ENCODE data around the gene PHAF1.
A peak's percentile ranks its signal among the peaks of the same experiment; 100 is the strongest.

The PHAF1 gene

GRCh38 chr16:67177743-67178699, 68.3 kb downstream of the PHAF1 start:
- peaks cover 0 to 12% (median 6%) of the 10 kb centered on the region in 3 donors for H3K36me3 ChIP-seq
- H3K27me3 ChIP-seq = no peaks in the 10 kb centered on the region
- H3K4me3 ChIP-seq = peak overlapping the region; percentile 38 to 59
- peak; percentile 42 to 85 for DNase-seq
- no peak for TF ChIP-seq CTCF (IDR thresholded peaks at IDR 0.05)
- H3K9me3 ChIP-seq = no peaks in the 10 kb centered on the region
- peaks cover 7 to 44% (median 39%) of the 10 kb centered on the region in 4 donors for H3K4me1 ChIP-seq
- intact Hi-C loops (cut with DNase I; ENCODE audit: low total_unique reads) = no loop called here
- peak overlapping the region; percentile 50 to 54 for H3K27ac ChIP-seq

- no peak for DNase-seq
- intact Hi-C loops (cut with DNase I; ENCODE audit: low total_unique reads) = loop anchor here (10.0 kb wide), 2 partner anchors 155 to 205 kb away; partner anchors contain the start of gene CBFB
- Histone ChIP-seq H3K27me3 (no peaks in the 10 kb centered on the region), H3K4me1 (peaks cover 2 to 43% (median 36%) of the 10 kb centered on the region in 4 donors), H3K27ac (no peak overlapping the region), H3K4me3 (no peak overlapping the region), H3K36me3 (peaks cover 0 to 12% (median 6%) of the 10 kb centered on the region in 3 donors), H3K9me3 (no peaks in the 10 kb centered on the region)
- no peak for TF ChIP-seq CTCF (IDR thresholded peaks at IDR 0.05)
Measured at GRCh38 chr16:67179421-67180080, 69.8 kb downstream of the PHAF1 start.

GRCh38 chr16:67180166-67180565, 70.4 kb downstream of the PHAF1 start:
- H3K36me3 ChIP-seq = peaks cover 0 to 9% (median 5%) of the 10 kb centered on the region in 3 donors
- no peak for DNase-seq
- no peak overlapping the region for H3K27ac ChIP-seq
- no peaks in the 10 kb centered on the region for H3K9me3 ChIP-seq
- intact Hi-C loops (cut with DNase I; ENCODE audit: low total_unique reads) = loop anchor here (10.0 kb wide), 2 partner anchors 155 to 205 kb away; partner anchors contain the start of gene CBFB
- H3K4me1 ChIP-seq = peaks cover 0 to 43% (median 36%) of the 10 kb centered on the region in 4 donors
- TF ChIP-seq CTCF (IDR thresholded peaks at IDR 0.05) = no peak
- no peaks in the 10 kb centered on the region for H3K27me3 ChIP-seq
- H3K4me3 ChIP-seq = no peak overlapping the region

GRCh38 chr16:67181346-67181745, 71.6 kb downstream of the PHAF1 start:
- no peak for TF ChIP-seq CTCF (IDR thresholded peaks at IDR 0.05)
- intact Hi-C loops (cut with DNase I; ENCODE audit: low total_unique reads) = loop anchor here (10.0 kb wide), 2 partner anchors 157 to 207 kb away; partner anchors contain the start of gene CBFB
- Histone ChIP-seq H3K4me3 (no peak overlapping the region), H3K4me1 (peaks cover 0 to 47% (median 41%) of the 10 kb centered on the region in 4 donors), H3K9me3 (no peaks in the 10 kb centered on the region), H3K36me3 (peaks cover 0 to 4% (median 0%) of the 10 kb centered on the region in 3 donors), H3K27me3 (no peaks in the 10 kb centered on the region), H3K27ac (no peak overlapping the region)
- DNase-seq = no peak

- H3K27ac ChIP-seq = no peak overlapping the region
- no peak overlapping the region for H3K4me3 ChIP-seq
- H3K36me3 ChIP-seq = no peaks in the 10 kb centered on the region
- no peaks in the 10 kb centered on the region for H3K9me3 ChIP-seq
- no peaks in the 10 kb centered on the region for H3K27me3 ChIP-seq
- no peak for TF ChIP-seq CTCF (IDR thresholded peaks at IDR 0.05)
- peaks cover 0 to 47% (median 41%) of the 10 kb centered on the region in 4 donors for H3K4me1 ChIP-seq
- intact Hi-C loops (cut with DNase I; ENCODE audit: low total_unique reads) = loop anchor here (10.0 kb wide), 2 partner anchors 157 to 207 kb away; partner anchors contain the start of gene CBFB
- DNase-seq = no peak
Measured at GRCh38 chr16:67182288-67182687, 72.5 kb downstream of the PHAF1 start.
